ENCODE data around the gene LRIG1.

DNA sequence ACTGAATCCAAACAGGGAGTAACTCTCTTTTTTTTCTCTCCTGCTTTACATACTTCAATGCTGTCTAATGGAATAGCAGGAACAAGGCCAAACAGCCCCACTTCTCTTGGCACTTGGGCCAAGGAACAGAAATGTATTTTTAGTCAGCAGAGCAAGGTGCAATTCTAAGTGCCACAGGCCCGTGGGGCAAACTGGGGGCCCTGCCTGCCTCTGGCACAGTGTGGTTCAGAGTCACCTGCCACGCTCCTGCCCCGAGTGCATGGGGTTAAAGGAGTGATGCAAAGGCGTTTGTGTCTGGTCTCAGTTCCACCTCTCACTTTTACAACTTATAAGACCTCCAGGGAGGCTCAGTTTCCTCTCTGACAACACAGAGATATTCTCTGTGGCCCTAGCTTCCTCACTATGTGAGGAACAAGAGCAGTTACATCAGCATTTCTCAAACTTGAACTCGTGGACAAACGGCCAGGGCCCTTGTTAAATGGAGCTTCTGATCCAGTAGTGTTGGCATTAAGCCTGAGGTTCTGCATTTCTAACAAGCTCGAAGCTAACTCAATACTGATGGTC lies 51.3 kb downstream of the LRIG1 start:
- TF ChIP-seq ZNF292 (tag by site-specific recombination; IDR thresholded peaks at IDR 0.05; ENCODE audit: borderline replicate concordance, low read depth), result no peak
- TF ChIP-seq TCF7L2 (IDR thresholded peaks at IDR 0.05; ENCODE audit: borderline replicate concordance, low read depth, low read length), result no peak
- no peak for TF ChIP-seq SP3 (tag by site-specific recombination; IDR thresholded peaks at IDR 0.05)
- TF ChIP-seq, protein P1, sequence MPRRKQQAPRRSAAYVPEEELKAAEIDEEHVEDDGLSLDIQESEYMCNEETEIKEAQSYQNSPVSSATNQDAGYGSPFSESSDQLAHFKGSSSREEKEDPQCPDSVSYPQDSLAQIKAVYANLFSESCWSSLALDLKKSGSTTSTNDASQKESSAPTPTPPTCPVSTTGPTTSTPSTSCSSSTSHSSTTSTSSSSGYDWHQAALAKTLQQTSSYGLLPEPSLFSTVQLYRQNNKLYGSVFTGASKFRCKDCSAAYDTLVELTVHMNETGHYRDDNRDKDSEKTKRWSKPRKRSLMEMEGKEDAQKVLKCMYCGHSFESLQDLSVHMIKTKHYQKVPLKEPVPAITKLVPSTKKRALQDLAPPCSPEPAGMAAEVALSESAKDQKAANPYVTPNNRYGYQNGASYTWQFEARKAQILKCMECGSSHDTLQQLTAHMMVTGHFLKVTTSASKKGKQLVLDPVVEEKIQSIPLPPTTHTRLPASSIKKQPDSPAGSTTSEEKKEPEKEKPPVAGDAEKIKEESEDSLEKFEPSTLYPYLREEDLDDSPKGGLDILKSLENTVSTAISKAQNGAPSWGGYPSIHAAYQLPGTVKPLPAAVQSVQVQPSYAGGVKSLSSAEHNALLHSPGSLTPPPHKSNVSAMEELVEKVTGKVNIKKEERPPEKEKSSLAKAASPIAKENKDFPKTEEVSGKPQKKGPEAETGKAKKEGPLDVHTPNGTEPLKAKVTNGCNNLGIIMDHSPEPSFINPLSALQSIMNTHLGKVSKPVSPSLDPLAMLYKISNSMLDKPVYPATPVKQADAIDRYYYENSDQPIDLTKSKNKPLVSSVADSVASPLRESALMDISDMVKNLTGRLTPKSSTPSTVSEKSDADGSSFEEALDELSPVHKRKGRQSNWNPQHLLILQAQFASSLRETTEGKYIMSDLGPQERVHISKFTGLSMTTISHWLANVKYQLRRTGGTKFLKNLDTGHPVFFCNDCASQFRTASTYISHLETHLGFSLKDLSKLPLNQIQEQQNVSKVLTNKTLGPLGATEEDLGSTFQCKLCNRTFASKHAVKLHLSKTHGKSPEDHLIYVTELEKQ (tag by site-specific recombination; IDR thresholded peaks at IDR 0.05; ENCODE audit: borderline replicate concordance), result no peak
- TF ChIP-seq, protein P2, sequence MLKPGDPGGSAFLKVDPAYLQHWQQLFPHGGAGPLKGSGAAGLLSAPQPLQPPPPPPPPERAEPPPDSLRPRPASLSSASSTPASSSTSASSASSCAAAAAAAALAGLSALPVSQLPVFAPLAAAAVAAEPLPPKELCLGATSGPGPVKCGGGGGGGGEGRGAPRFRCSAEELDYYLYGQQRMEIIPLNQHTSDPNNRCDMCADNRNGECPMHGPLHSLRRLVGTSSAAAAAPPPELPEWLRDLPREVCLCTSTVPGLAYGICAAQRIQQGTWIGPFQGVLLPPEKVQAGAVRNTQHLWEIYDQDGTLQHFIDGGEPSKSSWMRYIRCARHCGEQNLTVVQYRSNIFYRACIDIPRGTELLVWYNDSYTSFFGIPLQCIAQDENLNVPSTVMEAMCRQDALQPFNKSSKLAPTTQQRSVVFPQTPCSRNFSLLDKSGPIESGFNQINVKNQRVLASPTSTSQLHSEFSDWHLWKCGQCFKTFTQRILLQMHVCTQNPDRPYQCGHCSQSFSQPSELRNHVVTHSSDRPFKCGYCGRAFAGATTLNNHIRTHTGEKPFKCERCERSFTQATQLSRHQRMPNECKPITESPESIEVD (tag by site-specific recombination; IDR thresholded peaks at IDR 0.05), result no peak
- TF ChIP-seq, protein P3, sequence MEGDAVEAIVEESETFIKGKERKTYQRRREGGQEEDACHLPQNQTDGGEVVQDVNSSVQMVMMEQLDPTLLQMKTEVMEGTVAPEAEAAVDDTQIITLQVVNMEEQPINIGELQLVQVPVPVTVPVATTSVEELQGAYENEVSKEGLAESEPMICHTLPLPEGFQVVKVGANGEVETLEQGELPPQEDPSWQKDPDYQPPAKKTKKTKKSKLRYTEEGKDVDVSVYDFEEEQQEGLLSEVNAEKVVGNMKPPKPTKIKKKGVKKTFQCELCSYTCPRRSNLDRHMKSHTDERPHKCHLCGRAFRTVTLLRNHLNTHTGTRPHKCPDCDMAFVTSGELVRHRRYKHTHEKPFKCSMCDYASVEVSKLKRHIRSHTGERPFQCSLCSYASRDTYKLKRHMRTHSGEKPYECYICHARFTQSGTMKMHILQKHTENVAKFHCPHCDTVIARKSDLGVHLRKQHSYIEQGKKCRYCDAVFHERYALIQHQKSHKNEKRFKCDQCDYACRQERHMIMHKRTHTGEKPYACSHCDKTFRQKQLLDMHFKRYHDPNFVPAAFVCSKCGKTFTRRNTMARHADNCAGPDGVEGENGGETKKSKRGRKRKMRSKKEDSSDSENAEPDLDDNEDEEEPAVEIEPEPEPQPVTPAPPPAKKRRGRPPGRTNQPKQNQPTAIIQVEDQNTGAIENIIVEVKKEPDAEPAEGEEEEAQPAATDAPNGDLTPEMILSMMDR (tag by site-specific recombination; IDR thresholded peaks at IDR 0.05), result no peak
- TF ChIP-seq ZEB2 (tag by site-specific recombination; IDR thresholded peaks at IDR 0.05), result no peak
- no peak for TF ChIP-seq ZNF394 (tag by site-specific recombination; IDR thresholded peaks at IDR 0.05; ENCODE audit: borderline replicate concordance)
- TF ChIP-seq, protein P4, sequence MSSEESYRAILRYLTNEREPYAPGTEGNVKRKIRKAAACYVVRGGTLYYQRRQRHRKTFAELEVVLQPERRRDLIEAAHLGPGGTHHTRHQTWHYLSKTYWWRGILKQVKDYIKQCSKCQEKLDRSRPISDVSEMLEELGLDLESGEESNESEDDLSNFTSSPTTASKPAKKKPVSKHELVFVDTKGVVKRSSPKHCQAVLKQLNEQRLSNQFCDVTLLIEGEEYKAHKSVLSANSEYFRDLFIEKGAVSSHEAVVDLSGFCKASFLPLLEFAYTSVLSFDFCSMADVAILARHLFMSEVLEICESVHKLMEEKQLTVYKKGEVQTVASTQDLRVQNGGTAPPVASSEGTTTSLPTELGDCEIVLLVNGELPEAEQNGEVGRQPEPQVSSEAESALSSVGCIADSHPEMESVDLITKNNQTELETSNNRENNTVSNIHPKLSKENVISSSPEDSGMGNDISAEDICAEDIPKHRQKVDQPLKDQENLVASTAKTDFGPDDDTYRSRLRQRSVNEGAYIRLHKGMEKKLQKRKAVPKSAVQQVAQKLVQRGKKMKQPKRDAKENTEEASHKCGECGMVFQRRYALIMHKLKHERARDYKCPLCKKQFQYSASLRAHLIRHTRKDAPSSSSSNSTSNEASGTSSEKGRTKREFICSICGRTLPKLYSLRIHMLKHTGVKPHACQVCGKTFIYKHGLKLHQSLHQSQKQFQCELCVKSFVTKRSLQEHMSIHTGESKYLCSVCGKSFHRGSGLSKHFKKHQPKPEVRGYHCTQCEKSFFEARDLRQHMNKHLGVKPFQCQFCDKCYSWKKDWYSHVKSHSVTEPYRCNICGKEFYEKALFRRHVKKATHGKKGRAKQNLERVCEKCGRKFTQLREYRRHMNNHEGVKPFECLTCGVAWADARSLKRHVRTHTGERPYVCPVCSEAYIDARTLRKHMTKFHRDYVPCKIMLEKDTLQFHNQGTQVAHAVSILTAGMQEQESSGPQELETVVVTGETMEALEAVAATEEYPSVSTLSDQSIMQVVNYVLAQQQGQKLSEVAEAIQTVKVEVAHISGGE (tag by site-specific recombination; conservative IDR thresholded peaks at IDR 0.05; ENCODE audit: low read depth), result no peak
- no peak for TF ChIP-seq ZFP41 (tag by site-specific recombination; IDR thresholded peaks at IDR 0.05; ENCODE audit: borderline replicate concordance)
- no peak for TF ChIP-seq EGR2 (tag by site-specific recombination; IDR thresholded peaks at IDR 0.05; ENCODE audit: low read depth)
- no peak for TF ChIP-seq REPIN1 (tag by site-specific recombination; IDR thresholded peaks at IDR 0.05; ENCODE audit: low read depth)
- no peak for TF ChIP-seq ZNF677 (tag by site-specific recombination; IDR thresholded peaks at IDR 0.05)
